Immature natural killer cell (primary cell): ENCODE measurements around the gene JHY. TPM values are rescaled to one million over a fixed set of nuclear protein-coding genes. Genes with fewer than 3 reads are reported as not detected.

Source experiments
- DNase-seq, 3 donors: peaks; one replicate each; pipeline ENCODE4 v3.0.0; 2022; ENCODE audit warnings: mixed read lengths in 1 of 3
- H3K27ac Mint-ChIP-seq, 6 donors: one replicate each; pipeline ENCODE4 v1.8.0; 2020; ENCODE audit warnings: mixed read lengths in 6 of 6, mild to moderate bottlenecking in 5 of 6, inconsistent platforms in 4 of 6, moderate library complexity in 3 of 6
- H3K27me3 Mint-ChIP-seq, 3 donors: one replicate each; pipeline ENCODE4 v1.8.0; 2020 to 2021; ENCODE audit warnings: low read depth in 3 of 3, mild to moderate bottlenecking in 3 of 3, mixed read lengths in 3 of 3, moderate library complexity in 3 of 3, inconsistent platforms in 1 of 3
- H3K36me3 Mint-ChIP-seq, 3 donors: one replicate each; pipeline ENCODE4 v1.8.0; 2020; ENCODE audit warnings: mixed read lengths in 3 of 3, inconsistent platforms in 2 of 3, mild to moderate bottlenecking in 2 of 3
- H3K4me1 Mint-ChIP-seq, 2 donors: one replicate each; pipeline ENCODE4 v1.8.0; 2020; ENCODE audit warnings: inconsistent platforms in 2 of 2, mild to moderate bottlenecking in 2 of 2, mixed read lengths in 2 of 2, moderate library complexity in 1 of 2
- H3K4me3 Mint-ChIP-seq, 5 donors: one replicate each; pipeline ENCODE4 v1.8.0; 2020; ENCODE audit warnings: mild to moderate bottlenecking in 5 of 5, mixed read lengths in 5 of 5, inconsistent platforms in 3 of 5, moderate library complexity in 3 of 5
- H3K9me3 Mint-ChIP-seq, 6 donors: one replicate each; pipeline ENCODE4 v1.8.0; 2020; ENCODE audit warnings: mild to moderate bottlenecking in 6 of 6, mixed read lengths in 6 of 6, inconsistent platforms in 4 of 6, moderate library complexity in 3 of 6
- polyA plus RNA-seq, 3 donors: library from polyadenylated mRNA; unstranded; fragments of 300-500 nt; fragmentation: Illumina TruSeq; gene quantifications; one replicate each; pipeline ENCODE4 v1.2.3, GENCODE V29; 2021

JHY gene
- polyA plus RNA-seq, 3 donors from 2014 or later = 1.6 to 3.3 (median 1.7) TPM

GRCh38 chr11:122923302-122923701 is 40.7 kb downstream of the JHY start:
- no peaks in the 10 kb centered on the region for H3K4me1 Mint-ChIP-seq
- DNase-seq = no peak
- H3K9me3 Mint-ChIP-seq = no peaks in the 10 kb centered on the region
- H3K36me3 Mint-ChIP-seq = peaks cover 0 to 4% (median 0%) of the 10 kb centered on the region in 3 donors
- no peak overlapping the region for H3K4me3 Mint-ChIP-seq
- H3K27ac Mint-ChIP-seq = no peak overlapping the region
- H3K27me3 Mint-ChIP-seq = peaks cover 2% of the 10 kb centered on the region in 3 donors

DNA sequence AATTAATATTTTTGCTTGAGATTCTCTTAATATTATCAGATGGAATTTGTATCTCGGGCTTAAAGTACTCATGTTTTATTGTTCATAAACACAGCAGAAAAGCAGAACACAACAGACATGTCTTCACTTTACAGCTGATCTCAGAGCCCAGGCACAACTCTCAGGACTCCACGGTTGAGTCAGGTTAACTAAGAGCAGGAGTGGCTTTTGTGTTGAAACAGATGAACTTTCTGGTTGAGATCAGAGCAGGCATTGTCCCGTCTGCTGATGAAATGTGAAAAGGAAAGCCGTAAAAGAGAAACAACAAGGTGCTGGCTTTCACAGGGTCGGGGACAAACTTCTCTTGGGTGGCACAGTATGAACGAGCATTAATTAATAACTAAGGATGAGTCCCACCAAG is 49.0 kb downstream of the JHY start:
- DNase-seq = no peak
- Mint-ChIP-seq H3K27ac (no peak overlapping the region), H3K27me3 (no peaks in the 10 kb centered on the region), H3K36me3 (peaks cover 0 to 4% (median 0%) of the 10 kb centered on the region in 3 donors), H3K4me1 (no peaks in the 10 kb centered on the region), H3K9me3 (no peaks in the 10 kb centered on the region), H3K4me3 (no peak overlapping the region)

- H3K4me3 Mint-ChIP-seq = no peak overlapping the region
- H3K4me1 Mint-ChIP-seq = no peaks in the 10 kb centered on the region
- no peak for DNase-seq
- H3K9me3 Mint-ChIP-seq = no peaks in the 10 kb centered on the region
- no peak overlapping the region for H3K27ac Mint-ChIP-seq
- H3K27me3 Mint-ChIP-seq = no peaks in the 10 kb centered on the region
- peaks cover 0 to 4% (median 0%) of the 10 kb centered on the region in 3 donors for H3K36me3 Mint-ChIP-seq
Observed at GRCh38 chr11:122933416-122933815, 50.9 kb downstream of the JHY start.

DNA sequence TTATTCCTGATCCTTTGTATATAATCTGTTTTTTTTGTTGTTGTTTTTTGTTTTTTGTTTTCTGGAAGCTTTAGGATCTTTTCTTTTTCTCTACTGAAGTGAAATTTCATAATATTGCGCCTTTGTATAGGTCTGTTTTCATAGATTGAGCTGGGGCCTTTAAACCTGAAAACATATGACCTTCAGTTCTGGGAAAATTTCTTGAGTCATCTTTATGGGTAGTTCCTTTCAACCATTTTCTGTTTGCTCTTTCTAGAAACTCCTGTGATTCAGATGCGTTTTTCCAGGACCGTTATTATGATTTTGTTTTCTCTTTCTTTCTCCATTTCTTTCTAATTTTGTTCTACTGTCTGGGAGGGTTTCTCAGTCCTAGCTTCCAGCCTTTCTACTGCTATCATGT is 55.4 kb downstream of the JHY start:
- H3K4me3 Mint-ChIP-seq = no peak overlapping the region
- DNase-seq = no peak
- no peaks in the 10 kb centered on the region for H3K4me1 Mint-ChIP-seq
- no peaks in the 10 kb centered on the region for H3K9me3 Mint-ChIP-seq
- no peak overlapping the region for H3K27ac Mint-ChIP-seq
- no peaks in the 10 kb centered on the region for H3K27me3 Mint-ChIP-seq
- H3K36me3 Mint-ChIP-seq = peaks cover 0 to 8% (median 0%) of the 10 kb centered on the region in 3 donors

GRCh38 chr11:122938557-122938956 is 56.0 kb downstream of the JHY start:
- Mint-ChIP-seq H3K27ac (no peak overlapping the region), H3K27me3 (no peaks in the 10 kb centered on the region), H3K4me3 (no peak overlapping the region), H3K36me3 (peaks cover 0 to 8% (median 0%) of the 10 kb centered on the region in 3 donors), H3K9me3 (no peaks in the 10 kb centered on the region), H3K4me1 (no peaks in the 10 kb centered on the region)
- no peak for DNase-seq

GRCh38 chr11:122951211-122951610 is 68.7 kb downstream of the JHY start:
- H3K4me3 Mint-ChIP-seq = no peak overlapping the region
- no peaks in the 10 kb centered on the region for H3K9me3 Mint-ChIP-seq
- no peak for DNase-seq
- H3K27me3 Mint-ChIP-seq = peaks cover 0 to 4% (median 2%) of the 10 kb centered on the region in 3 donors
- H3K4me1 Mint-ChIP-seq = peaks cover under 1 to 1% of the 10 kb centered on the region in 2 donors
- no peak overlapping the region for H3K27ac Mint-ChIP-seq
- peaks cover 6 to 11% (median 9%) of the 10 kb centered on the region in 3 donors for H3K36me3 Mint-ChIP-seq

- Mint-ChIP-seq H3K36me3 (no peaks in the 10 kb centered on the region), H3K4me3 (no peak overlapping the region), H3K27me3 (peaks cover 0 to 5% (median 2%) of the 10 kb centered on the region in 3 donors), H3K9me3 (no peaks in the 10 kb centered on the region), H3K27ac (no peak overlapping the region), H3K4me1 (peaks cover 7 to 10% of the 10 kb centered on the region in 2 donors)
- DNase-seq = no peak
Observed at GRCh38 chr11:122954455-122954854, 71.9 kb downstream of the JHY start.

DNA sequence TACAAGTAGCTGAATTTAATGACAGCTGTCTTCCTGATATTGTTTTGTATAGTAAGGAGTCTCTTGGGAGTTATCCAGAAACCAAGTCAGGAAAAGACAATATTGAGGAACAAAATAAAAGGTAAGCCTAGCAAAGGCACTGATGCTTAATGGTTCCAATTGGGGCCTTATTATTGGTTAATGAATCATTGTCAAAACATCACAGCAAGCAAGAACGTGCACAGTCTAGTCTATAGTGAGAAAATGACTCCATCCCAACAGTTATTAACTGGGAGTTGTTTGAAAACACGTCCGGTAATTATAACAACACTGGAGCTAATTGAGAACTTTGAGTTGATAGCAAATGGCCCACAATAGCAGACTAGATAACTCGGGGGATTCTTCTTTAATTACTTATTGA is 81.4 kb downstream of the JHY start:
- no peak for DNase-seq
- H3K27me3 Mint-ChIP-seq = peaks cover 3 to 13% (median 4%) of the 10 kb centered on the region in 3 donors

GRCh38 chr11:122976061-122976733 is 93.6 kb downstream of the JHY start:
- no peak for DNase-seq
- H3K4me3 Mint-ChIP-seq = peak overlapping the region in 1 of 5 donors; percentile 17
- H3K27ac Mint-ChIP-seq = no peak overlapping the region
- peaks cover 0 to 4% (median 0%) of the 10 kb centered on the region in 3 donors for H3K36me3 Mint-ChIP-seq
- H3K4me1 Mint-ChIP-seq = peaks cover 0 to 3% of the 10 kb centered on the region in 2 donors
- H3K27me3 Mint-ChIP-seq = peaks cover 29 to 53% (median 35%) of the 10 kb centered on the region in 3 donors
- peaks cover 0 to 6% (median 1%) of the 10 kb centered on the region in 6 donors for H3K9me3 Mint-ChIP-seq

More for the DNA sequence above, 81.4 kb downstream of the JHY start:
- Mint-ChIP-seq H3K36me3 (peaks cover 0 to 4% (median 0%) of the 10 kb centered on the region in 3 donors), H3K9me3 (no peaks in the 10 kb centered on the region), H3K4me3 (no peak overlapping the region), H3K27ac (no peak overlapping the region), H3K4me1 (no peaks in the 10 kb centered on the region)

GRCh38 chr11:122976734-122977469 is 94.3 kb downstream of the JHY start:
- Mint-ChIP-seq H3K27me3 (peaks cover 36 to 53% (median 36%) of the 10 kb centered on the region in 3 donors), H3K36me3 (peaks cover 0 to 4% (median 0%) of the 10 kb centered on the region in 3 donors), H3K9me3 (peaks cover 0 to 6% (median 1%) of the 10 kb centered on the region in 6 donors), H3K4me1 (peaks cover 0 to 3% of the 10 kb centered on the region in 2 donors), H3K4me3 (peak overlapping the region in 1 of 5 donors; percentile 17), H3K27ac (no peak overlapping the region)
- DNase-seq = no peak

GRCh38 chr11:122977470-122978298 is 95.1 kb downstream of the JHY start:
- H3K9me3 Mint-ChIP-seq = peaks cover 0 to 13% (median 1%) of the 10 kb centered on the region in 6 donors
- no peak for DNase-seq
- H3K4me3 Mint-ChIP-seq = peak overlapping the region in 1 of 5 donors; percentile 8
- peaks cover 3 to 7% (median 4%) of the 10 kb centered on the region in 3 donors for H3K36me3 Mint-ChIP-seq
- no peak overlapping the region for H3K27ac Mint-ChIP-seq
- H3K4me1 Mint-ChIP-seq = peaks cover 3 to 5% of the 10 kb centered on the region in 2 donors
- peaks cover 34 to 53% (median 41%) of the 10 kb centered on the region in 3 donors for H3K27me3 Mint-ChIP-seq

DNA sequence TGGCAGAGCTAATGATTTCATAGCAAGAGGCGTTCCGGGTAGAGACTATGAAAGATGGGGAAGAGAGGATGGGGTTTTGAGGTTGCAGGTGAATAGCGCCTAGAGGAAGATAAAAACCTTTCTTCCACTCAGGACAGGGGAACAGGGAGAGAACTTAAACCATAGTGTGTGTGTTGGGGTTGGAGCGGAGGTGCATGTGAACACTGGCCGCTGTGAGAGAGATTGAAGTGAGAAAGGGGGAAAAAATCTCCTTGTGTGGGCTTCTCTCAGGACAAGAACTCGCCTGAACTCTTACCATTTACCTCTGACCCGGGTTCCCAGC is 95.7 kb downstream of the JHY start:
- no peak for DNase-seq
- Mint-ChIP-seq H3K27me3 (peaks cover 39 to 57% (median 46%) of the 10 kb centered on the region in 3 donors), H3K9me3 (peaks cover 0 to 15% (median 1%) of the 10 kb centered on the region in 6 donors), H3K4me3 (peak overlapping the region in 1 of 5 donors; percentile 8), H3K4me1 (peaks cover 8 to 11% of the 10 kb centered on the region in 2 donors), H3K27ac (no peak overlapping the region), H3K36me3 (peaks cover 3 to 12% (median 4%) of the 10 kb centered on the region in 3 donors)

GRCh38 chr11:122979103-122979814 is 96.7 kb downstream of the JHY start:
- Mint-ChIP-seq H3K4me1 (peaks cover 16 to 21% of the 10 kb centered on the region in 2 donors), H3K27ac (no peak overlapping the region), H3K9me3 (peaks cover 0 to 15% (median 1%) of the 10 kb centered on the region in 6 donors), H3K27me3 (peaks cover 40 to 60% (median 44%) of the 10 kb centered on the region in 3 donors), H3K4me3 (peak overlapping the region in 1 of 5 donors; percentile 49), H3K36me3 (peaks cover 3 to 12% (median 4%) of the 10 kb centered on the region in 3 donors)
- DNase-seq = no peak
